NB4 (cell line): Measurements from ENCODE around the gene ZSWIM5.

Experiments used
- CTCF ChIP-seq: IDR thresholded peaks from one replicate; pipeline ENCODE4 v1.5.1; 2012; ENCODE audit warnings: low read depth, low read length
- MAX ChIP-seq: IDR thresholded peaks from 2 replicates; pipeline ENCODE4 v1.6.1; 2011; ENCODE audit warnings: low read depth, low read length
- MYC ChIP-seq: IDR thresholded peaks from 2 replicates; pipeline ENCODE4 v1.6.1; 2011; ENCODE audit warnings: low read depth, low read length
- POLR2A ChIP-seq: IDR thresholded peaks from 2 replicates; pipeline ENCODE4 v1.6.1; 2011; ENCODE audit warnings: mild to moderate bottlenecking; ENCODE audit not compliant: insufficient read length; ENCODE audit errors: extremely low read depth

GRCh38 chr1:45146833-45147232, 59.6 kb downstream of the ZSWIM5 start:
- no peak for TF ChIP-seq CTCF
- TF ChIP-seq POLR2A: no peak
- TF ChIP-seq MAX: no peak
- TF ChIP-seq MYC: no peak
